ENCODE measurements around the gene PTPRQ. TPM values are rescaled to one million over a fixed set of nuclear protein-coding genes. Genes with fewer than 3 reads are reported as not detected.

The PTPRQ gene
- total RNA-seq, 1 donor from 2014 or later: not detected

DNA sequence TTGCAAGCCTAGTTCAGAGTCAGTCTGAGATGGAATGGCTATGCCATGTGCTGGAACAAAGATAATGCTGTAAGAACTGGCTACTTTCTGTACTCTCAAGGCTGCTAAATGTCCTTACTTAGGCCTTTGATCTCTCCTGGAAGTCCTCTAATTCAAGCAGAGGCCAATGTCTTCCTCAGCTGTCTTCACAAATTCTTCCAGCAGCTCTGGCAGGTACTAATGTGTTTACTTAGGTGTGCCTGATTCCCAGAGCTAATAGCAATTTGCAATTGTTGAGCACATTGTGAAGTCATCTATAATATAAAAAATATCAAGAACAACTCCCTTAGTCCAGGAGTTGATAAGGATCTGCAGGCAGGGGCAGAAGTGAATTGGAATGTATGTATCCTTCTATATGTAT lies 268.8 kb downstream of the PTPRQ start:
- Mint-ChIP-seq H3K4me1 (peaks cover 4% of the 10 kb centered on the region), H3K27ac (no peak overlapping the region), H3K36me3 (ENCODE audit: low read depth) (no peaks in the 10 kb centered on the region), H3K9me3 (no peaks in the 10 kb centered on the region), H3K4me3 (no peak overlapping the region), H3K27me3 (peaks cover 37% of the 10 kb centered on the region)
- TF ChIP-seq, protein P1, sequence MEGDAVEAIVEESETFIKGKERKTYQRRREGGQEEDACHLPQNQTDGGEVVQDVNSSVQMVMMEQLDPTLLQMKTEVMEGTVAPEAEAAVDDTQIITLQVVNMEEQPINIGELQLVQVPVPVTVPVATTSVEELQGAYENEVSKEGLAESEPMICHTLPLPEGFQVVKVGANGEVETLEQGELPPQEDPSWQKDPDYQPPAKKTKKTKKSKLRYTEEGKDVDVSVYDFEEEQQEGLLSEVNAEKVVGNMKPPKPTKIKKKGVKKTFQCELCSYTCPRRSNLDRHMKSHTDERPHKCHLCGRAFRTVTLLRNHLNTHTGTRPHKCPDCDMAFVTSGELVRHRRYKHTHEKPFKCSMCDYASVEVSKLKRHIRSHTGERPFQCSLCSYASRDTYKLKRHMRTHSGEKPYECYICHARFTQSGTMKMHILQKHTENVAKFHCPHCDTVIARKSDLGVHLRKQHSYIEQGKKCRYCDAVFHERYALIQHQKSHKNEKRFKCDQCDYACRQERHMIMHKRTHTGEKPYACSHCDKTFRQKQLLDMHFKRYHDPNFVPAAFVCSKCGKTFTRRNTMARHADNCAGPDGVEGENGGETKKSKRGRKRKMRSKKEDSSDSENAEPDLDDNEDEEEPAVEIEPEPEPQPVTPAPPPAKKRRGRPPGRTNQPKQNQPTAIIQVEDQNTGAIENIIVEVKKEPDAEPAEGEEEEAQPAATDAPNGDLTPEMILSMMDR (IDR thresholded peaks at IDR 0.05): no peak
- no peak for ATAC-seq (ENCODE audit: low read depth)
- POLR2A ChIA-PET: no interaction called here
- CTCF ChIA-PET: no interaction called here
- no peak for DNase-seq
- intact Hi-C loops (cut with micrococcal nuclease): no loop called here

DNA sequence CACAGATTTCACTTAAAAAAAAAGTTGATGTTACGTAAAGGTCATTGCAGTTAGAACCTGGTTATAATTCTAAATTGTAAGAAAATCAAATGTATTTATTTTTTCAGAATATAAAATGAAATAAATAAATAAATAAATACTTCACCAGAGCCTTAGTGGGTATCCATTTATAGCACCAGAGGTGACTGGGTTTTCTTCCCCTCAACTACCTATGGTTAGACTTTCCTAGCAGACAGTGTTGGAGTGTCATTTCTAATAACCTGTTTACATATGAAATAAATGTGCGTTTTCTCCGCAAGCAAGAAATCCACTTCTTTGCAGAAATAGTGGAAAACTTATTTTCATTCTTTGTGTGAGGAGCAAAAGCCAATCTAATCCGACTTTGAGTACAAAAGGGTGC lies 269.4 kb downstream of the PTPRQ start:
- Mint-ChIP-seq H3K4me1 (peaks cover 4% of the 10 kb centered on the region), H3K9me3 (no peaks in the 10 kb centered on the region), H3K4me3 (no peak overlapping the region), H3K36me3 (ENCODE audit: low read depth) (no peaks in the 10 kb centered on the region), H3K27ac (no peak overlapping the region), H3K27me3 (peaks cover 36% of the 10 kb centered on the region)
- ATAC-seq (ENCODE audit: low read depth): no peak
- TF ChIP-seq, protein P1 (IDR thresholded peaks at IDR 0.05): no peak
- ChIA-PET POLR2A (no interaction called here), CTCF (no interaction called here)
- intact Hi-C loops (cut with micrococcal nuclease): no loop called here
- no peak for DNase-seq

DNA sequence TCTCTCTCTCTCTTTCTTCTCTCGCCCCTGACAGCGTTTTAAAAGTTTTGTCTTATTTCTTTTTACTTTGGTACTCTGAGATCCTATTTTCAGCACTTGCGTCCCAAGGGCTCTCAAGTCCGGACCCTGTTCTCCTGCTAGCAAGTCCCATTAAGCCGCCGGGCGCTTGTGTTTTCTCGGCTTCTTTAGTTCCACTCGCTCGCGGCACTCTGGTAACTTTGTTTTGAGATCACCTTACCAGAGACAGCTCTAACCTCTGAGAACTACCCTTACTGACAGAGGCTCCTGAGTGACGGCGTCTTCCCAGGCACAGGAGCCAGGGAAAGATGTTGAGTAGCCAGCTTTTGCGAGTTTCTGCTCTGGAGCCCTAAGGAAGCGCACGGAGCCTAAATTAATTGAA lies 270.0 kb downstream of the PTPRQ start:
- POLR2A ChIA-PET: no interaction called here
- Mint-ChIP-seq H3K36me3 (ENCODE audit: low read depth) (no peaks in the 10 kb centered on the region), H3K27ac (no peak overlapping the region), H3K27me3 (peaks cover 33% of the 10 kb centered on the region), H3K4me1 (no peaks in the 10 kb centered on the region), H3K9me3 (no peaks in the 10 kb centered on the region), H3K4me3 (no peak overlapping the region)
- intact Hi-C loops (cut with micrococcal nuclease): no loop called here
- DNase-seq (no peak), ATAC-seq (ENCODE audit: low read depth) (no peak)
- TF ChIP-seq, protein P1 (IDR thresholded peaks at IDR 0.05): no peak
- CTCF ChIA-PET: no interaction called here

DNA sequence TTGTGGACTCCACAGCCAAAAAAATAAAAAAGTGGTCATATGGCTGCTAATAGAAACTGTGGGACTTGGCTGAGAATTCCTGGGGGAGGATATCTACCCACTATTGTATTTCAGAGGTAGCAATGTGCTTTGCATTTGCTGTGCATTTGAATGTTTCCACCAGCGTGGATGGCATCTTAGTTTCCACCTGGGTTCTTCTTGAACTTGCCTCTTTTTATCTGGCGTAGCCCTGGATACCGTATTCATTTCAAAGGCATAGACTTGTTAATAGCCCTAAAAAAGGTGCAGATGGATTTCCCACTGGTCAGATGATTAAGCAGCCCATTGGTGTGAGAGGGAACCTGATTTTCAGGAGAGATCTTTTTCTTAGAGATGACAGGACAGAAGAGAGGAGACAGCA lies 270.8 kb downstream of the PTPRQ start:
- Mint-ChIP-seq H3K36me3 (ENCODE audit: low read depth) (no peaks in the 10 kb centered on the region), H3K4me1 (no peaks in the 10 kb centered on the region), H3K9me3 (no peaks in the 10 kb centered on the region), H3K27me3 (peaks cover 30% of the 10 kb centered on the region), H3K4me3 (no peak overlapping the region), H3K27ac (no peak overlapping the region)
- no peak for ATAC-seq (ENCODE audit: low read depth)
- DNase-seq: no peak
- ChIA-PET POLR2A (no interaction called here), CTCF (no interaction called here)
- intact Hi-C loops (cut with micrococcal nuclease): no loop called here
- TF ChIP-seq, protein P1 (IDR thresholded peaks at IDR 0.05): no peak

DNA sequence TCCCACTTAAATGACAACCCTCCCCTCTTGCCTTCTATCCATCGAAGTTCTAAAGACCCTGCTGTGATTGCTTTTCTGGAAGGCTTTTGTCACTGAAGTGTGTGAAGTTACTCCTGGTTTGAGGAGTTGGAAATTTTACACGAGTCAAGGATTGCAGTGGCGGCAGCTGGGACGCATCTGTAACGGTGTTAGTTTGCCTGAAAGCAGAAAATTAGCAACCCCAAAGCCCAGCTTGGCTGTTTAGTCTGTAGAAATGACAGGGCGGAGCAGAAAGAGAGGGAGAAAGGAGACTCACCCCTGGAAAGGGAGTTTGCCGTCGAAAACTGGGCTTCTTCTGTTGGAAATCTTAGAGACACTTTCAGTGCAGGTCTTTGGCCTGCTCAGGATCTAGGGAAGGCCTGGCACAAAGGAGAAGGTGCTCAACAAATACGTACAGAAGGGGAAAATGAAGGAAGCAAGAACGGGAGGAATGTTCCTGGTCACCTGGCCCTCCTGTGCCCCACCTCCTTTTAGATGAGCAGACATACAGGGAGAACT lies 271.7 kb downstream of the PTPRQ start:
- Mint-ChIP-seq H3K27me3 (peaks cover 24% of the 10 kb centered on the region), H3K4me1 (no peaks in the 10 kb centered on the region), H3K4me3 (no peak overlapping the region), H3K36me3 (ENCODE audit: low read depth) (no peaks in the 10 kb centered on the region), H3K9me3 (no peaks in the 10 kb centered on the region), H3K27ac (no peak overlapping the region)
- ChIA-PET POLR2A (no interaction called here), CTCF (no interaction called here)
- intact Hi-C loops (cut with micrococcal nuclease): no loop called here
- ATAC-seq (ENCODE audit: low read depth) (no peak), DNase-seq (no peak)
- TF ChIP-seq, protein P1 (IDR thresholded peaks at IDR 0.05): no peak

All from activated B cell treated with CpG ODN at 0.5 μM for 24 hours (primary cell).